Renal cortical epithelial cell (primary cell): ENCODE results near the gene CHRNA9. TPM values are rescaled to one million over a fixed set of nuclear protein-coding genes. Genes with fewer than 3 reads are reported as not detected.

Experiments used
- DNase-seq: peaks from one replicate; pipeline ENCODE4 v3.0.0-alpha.2; 2011; ENCODE audit warnings: low read depth
- total RNA-seq: library from RNA; depleted of rRNA; stranded (reverse); fragments of >200 nt; gene quantifications from 2 replicates; pipeline ENCODE4 v1.2.3, GENCODE V29; 2014

CHRNA9 gene
- total RNA-seq, 1 donor from 2014 or later, result not detected

- DNase-seq, result no peak
Observed at GRCh38 chr4:40337523-40337922, 2.4 kb downstream of the CHRNA9 start.

DNA sequence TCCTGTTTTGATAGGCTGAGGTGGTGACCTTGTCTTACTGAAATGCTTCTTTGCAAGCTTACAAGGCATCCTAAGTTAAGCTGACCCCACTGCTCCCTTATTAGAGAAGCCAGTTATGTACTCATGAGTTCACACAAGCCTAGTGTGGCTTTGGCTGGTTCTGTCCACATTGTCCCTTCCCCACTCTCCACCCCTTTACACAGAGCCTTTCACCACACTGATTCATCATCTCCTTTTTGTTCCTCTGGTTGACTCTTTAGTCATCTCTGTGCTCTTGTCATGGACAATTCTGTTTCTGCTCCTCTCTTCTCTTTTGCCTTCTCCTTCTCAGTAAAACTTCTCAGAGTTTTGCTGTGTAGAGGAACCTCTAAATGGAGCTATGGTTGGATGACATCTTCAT lies 4.9 kb downstream of the CHRNA9 start:
- DNase-seq, result peak; percentile 57

GRCh38 chr4:40347472-40347871 lies 12.3 kb downstream of the CHRNA9 start:
- DNase-seq, result no peak

GRCh38 chr4:40348000-40348399 lies 12.9 kb downstream of the CHRNA9 start:
- no peak for DNase-seq

DNA sequence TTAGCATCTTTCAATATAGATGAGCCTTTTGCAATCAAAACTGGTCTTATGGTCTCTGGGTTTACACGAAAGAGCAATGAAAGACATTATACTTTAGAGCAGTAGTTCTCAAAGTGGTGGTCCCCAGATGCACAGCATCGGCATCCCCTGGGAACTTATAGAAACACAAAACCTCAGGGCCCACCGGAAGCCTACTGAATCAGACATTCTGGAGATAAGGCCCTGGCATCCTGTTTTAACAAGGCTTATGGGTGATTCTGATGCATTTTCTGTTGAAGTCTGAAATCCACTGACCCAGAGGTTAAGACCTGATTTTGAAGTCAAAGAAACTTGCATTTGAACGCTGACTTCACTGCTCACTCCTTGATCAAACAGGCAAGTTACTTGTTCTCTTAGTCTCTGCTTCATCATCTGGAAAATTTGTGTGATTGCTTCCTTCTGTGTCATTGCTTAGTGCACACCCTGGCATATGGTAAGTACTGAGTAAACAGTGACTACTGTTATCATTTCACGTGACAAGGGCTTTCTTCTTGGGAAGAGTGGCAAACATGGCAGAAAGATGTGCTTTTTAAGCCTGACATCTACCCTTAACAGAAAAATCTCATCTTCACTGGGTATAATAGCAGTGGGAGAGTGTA lies 14.5 kb downstream of the CHRNA9 start:
- DNase-seq, result peak; percentile 72

GRCh38 chr4:40350627-40351227 lies 15.6 kb downstream of the CHRNA9 start:
- DNase-seq, result no peak

GRCh38 chr4:40354158-40354557 lies 19.0 kb downstream of the CHRNA9 start:
- no peak for DNase-seq

- DNase-seq, result no peak
Observed at GRCh38 chr4:40355131-40355530, 20.0 kb downstream of the CHRNA9 start.

DNA sequence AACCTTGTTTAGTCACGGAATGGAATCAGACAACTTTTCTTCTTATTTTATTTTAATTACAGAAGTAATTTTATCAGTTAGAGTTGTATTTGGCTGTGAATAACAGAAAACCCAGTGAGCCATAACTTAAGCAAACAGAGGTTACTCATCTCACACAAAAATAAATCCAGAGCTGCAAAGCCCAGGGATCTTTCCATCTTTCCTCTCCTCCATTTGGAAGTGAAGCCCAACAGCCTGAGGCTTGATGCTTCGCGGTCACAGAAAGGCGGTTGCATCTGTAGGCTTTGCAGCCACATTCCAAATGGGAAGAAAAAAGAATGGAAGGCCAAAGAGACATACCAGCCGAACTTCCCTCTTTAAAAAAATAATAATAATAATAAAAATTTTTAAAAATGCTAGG lies 22.6 kb downstream of the CHRNA9 start:
- DNase-seq, result peak; percentile 63

DNA sequence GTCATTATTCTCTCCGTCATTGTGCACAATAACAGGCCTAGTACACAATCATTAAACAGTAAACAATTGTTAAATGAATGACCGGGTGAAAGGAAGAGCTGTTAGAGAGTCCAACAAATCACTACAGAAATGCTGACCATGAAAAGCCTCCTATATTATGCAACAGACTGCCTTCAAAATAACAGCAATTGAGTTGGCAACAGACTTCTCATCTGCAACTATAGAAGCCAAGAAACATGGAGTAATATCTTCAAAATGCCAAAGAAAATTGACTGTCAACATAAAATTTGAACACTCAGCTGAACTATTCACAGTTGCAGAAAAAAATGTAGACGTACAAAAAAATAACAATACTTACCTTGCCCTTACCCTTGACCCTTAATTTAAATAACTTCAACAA lies 26.2 kb downstream of the CHRNA9 start:
- DNase-seq, result no peak

- DNase-seq, result peak; percentile 36
Observed at GRCh38 chr4:40363382-40363920, 28.3 kb downstream of the CHRNA9 start.

DNA sequence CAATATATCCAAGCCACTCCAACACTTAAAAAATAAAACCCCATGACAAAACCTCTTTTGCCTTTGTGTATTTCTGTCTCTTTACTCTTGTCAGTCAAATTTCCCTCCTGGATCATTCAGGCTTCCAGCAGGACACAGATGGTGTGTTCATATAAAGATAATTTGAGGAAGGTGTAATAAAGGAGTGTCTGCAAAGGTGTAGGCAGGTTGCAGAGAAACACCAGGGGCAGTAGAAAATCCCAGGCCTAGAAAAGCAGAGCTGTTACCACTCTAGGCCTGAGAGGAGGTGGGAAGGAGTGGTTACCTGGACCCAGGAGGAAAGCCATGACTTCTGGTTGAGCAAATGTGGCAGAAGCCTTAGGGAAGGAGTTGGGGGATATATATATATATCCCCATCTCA lies 28.8 kb downstream of the CHRNA9 start:
- DNase-seq, result no peak

GRCh38 chr4:40365766-40366165 lies 30.6 kb downstream of the CHRNA9 start:
- DNase-seq, result no peak

DNA sequence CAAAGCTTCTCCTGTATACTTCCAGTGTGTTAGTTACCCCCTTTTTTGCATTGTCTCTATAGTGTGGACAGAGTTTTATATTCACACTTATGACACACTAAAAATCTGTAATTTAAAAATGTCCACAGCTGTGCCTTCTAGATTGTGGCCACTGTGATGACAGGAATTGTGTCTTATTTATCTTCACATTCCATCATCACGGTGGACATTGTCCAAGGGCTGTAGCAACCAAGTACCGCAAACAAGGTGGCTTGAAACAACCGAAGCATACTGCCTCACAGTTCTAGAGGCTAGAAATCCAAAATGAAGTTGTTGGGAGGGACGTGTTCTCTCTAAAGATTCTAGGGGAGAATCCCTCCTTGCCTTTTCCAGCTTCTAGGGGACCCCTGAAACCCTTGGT lies 32.3 kb downstream of the CHRNA9 start:
- DNase-seq, result no peak

DNA sequence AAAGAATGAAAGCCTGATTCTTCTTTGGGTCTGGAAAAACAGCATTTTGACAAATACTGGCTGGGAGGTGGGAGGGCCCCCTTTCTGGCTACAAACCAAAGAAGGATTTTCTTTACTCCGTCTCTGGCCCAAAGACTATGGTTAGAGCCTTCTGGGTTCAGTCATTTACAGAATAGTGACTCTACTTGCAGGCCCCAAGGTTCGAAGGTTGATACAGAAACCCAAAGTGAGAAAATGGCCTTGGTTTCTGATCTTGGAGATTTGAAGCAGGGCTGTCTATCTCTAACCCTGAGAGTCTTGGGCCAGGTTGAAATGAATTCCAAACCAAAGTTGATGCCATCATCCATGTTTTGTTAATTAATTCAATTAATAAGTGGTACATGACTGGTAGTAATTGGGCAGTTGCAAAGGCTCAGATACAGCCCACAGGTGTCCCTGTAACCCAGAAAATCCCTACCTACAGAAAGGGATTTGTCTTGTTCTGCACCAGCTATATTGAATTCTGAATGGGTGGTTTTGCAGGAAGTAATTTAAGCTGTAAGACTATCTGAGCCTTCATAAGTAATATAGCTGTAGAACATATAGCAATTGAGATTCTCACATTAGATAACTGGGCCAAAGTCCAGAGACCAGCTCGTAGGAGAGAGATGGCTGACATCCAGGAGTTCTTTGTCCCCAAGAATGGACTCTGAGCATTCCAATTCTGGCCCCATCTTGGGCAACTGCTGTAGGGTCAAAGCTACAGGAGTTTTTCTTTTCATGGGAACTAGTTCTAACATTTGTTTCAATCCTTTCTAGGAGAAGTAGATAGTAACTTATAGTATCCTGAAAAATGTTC lies 34.5 kb downstream of the CHRNA9 start:
- peak; percentile 15 for DNase-seq

DNA sequence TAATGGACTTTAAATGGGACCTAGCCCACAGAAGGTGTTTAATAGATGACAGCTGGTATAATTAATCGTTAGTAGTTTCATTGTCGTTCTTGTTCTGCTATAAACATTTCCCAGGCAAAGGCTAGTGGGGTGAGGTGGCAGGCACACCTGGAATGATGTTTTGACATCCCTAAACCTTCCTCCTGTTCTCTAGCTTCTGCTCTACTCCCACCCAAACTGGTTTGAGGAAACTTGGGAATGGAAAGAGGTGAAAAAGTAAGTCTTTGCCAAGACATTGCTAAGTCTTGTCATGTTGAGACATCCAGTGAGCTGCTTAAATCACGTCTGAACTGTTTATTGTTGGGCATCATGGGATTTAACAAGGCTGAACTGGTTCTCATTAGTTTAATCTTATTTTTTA lies 37.5 kb downstream of the CHRNA9 start:
- no peak for DNase-seq

GRCh38 chr4:40373636-40374035 lies 38.5 kb downstream of the CHRNA9 start:
- DNase-seq, result no peak

DNA sequence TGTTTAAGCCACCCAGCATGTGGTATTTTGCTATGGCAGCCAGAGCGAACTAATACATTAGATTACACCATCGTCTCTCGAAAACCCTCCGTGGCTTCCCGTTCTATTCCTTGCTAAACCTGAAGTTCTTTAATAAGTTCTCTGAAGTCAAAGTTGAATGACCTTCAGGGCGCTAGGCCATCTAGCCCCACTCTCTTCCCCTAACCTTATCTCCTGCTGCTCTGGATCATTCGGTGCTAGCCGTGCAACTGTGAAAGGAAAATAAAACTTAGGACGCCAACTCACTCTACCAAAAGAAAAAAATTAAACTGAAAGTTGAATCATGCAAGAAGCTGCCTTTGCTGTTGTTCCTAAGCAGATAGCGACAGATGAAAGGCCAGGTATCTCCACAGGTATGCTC lies 40.0 kb downstream of the CHRNA9 start:
- DNase-seq, result no peak

DNA sequence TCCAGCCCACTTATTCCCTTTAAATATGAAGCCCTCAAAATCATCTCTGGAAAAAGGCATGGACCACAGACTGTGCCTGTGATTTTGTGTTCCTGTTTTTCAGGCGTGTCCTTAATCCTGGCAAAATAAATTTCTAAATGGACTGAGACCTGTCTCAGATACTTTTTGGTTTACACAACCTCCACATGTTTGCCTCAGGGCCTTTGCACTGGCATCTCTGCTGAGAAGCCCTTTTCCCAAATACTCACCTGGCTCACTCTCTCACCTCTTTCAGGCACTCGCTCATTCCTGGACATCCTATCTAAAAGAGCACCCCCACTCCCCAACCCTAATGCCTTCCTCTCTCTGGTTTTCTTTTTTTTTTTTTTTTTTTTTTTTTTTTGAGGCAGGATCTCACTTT lies 40.5 kb downstream of the CHRNA9 start:
- no peak for DNase-seq

GRCh38 chr4:40377512-40378365 lies 42.6 kb downstream of the CHRNA9 start:
- peak; percentile 75 for DNase-seq

DNA sequence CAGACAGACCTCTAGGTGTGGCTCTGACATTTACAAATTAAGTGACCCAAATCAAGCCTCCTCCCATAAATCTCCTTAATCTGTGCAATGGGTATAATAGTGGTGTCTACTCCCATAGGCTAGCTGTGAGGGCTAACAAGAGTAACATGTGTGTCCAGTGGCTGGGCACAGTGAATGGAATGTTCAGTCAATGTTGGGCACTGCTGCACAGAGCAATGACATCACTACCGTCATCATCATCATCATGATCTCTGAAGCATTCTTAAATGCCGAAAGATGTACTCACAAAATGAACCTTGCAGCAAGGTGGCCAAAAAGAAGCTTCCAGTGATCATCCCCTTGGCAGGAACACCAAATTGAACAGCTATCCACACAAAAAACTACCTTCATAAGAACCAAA lies 43.5 kb downstream of the CHRNA9 start:
- DNase-seq, result no peak

DNA sequence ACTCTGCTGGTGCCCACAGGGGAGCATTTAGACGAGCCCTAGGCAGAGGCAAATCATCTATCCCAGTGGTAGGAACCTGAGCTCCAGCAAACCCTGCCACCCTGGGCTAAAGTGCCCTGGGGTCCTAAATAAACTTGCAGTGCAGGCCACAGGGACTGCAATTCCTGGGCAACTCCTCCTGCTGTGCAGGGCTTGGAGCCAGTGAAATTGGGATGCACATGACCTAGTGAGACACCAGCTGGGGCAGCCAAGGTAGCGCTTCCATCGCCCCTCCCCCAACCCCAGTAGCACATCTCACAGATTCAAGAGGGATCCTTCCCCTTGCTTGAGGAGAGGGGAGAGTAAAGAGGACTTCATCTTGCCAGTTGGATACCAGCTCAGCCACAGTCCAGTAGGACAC lies 44.1 kb downstream of the CHRNA9 start:
- no peak for DNase-seq
